Activated CD4-positive, alpha-beta T cell treated with anti-CD3 and anti-CD28 coated beads, Interleukin-2, amount 50 U/mL, for 1 hour (primary cell): ENCODE data around the gene FGR.

Experiments
- DNase-seq: peaks from one replicate; pipeline ENCODE4 v3.0.0-alpha.2; 2020

The FGR gene

GRCh38 chr1:27599605-27600497 is 35.1 kb downstream of the FGR start:
- no peak for DNase-seq

DNA sequence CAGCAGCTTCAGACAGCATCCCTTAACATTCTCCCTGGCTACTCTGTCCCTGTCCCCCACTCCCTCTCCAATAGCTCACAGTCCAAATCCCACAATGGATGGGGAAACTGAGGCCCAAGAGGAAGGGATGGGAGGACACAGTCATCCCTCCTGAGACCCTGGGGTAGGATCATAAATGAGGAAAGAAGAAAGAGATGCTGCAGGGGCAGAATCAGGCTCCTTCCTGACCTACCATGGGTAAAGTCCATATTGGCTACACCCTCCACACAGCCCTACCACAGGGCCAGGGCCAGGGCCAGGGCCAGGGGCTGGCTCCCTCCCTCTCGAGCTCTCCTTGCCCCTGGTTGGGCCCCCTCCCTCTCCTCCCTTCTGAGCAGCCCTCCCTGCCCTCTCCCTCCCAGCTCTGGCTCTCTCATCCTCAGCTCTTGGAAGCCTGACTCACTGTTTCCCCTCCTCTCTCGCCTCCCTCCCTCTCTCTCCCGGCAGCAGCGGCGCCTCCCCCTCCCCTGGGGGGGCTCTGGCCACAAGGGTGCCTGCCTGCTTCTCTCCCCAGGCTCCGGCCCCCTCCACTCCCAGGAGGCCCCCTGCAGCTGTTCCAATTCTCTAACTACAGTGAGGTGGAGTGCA is 36.0 kb downstream of the FGR start:
- peak; percentile 27 for DNase-seq

DNA sequence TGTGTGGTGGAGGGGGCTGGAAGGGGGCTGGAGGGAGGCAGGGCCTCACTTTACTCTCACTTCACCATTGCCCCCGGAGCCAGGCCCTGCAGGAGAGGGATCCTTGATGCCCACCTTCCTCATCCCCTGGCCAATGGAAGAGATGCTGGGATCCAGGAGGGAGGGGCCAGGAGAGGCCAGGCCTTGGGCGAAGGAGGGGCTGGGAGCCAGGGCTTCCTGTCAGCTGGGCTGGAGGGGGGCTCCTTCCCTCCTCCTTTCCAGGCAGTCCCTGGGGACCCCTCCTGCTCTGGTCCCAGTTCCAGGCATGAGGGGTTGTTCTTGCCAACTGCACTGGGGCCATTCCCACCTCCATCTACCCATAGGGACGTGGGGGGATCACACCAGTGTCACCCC is 36.7 kb downstream of the FGR start:
- no peak for DNase-seq

DNA sequence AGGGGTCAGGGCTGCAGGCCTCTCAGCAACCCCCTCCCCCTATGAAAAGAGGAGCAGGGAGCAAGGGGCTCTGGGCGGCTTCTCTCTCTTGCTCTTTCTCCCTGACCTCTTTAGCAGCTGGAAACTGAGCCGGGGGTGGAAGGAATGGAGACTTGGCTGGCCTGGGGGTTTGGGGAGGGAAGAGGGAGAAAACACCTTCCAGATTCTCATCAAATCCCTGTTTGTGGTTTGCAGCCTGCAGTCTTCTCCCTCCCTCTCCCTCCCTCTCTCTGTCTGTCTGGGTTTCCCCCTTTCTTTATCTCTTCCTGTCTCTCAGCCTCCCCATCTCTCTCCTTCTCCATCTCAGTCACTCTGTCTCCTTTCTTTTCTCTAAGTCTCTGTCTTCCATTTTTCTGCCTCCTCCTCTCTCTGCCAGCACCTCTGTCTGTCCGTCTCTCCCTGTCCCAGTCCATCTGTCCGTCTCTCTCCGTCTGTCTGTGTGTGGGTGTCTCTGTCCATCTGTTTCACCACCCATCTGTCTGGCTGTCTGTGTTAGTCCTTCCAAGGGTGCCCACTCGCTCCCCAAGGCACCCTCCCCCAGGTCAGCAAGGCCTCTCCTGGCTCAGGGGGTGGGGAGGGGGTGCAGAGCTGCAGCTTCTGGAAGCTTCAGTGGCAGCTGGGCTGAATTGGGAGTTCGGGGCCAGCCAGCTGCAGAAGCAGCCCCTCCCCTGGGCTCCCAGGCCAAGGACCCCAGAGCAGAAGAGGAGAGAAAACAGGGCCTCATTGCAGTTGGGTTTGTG is 37.3 kb downstream of the FGR start:
- DNase-seq = no peak

DNA sequence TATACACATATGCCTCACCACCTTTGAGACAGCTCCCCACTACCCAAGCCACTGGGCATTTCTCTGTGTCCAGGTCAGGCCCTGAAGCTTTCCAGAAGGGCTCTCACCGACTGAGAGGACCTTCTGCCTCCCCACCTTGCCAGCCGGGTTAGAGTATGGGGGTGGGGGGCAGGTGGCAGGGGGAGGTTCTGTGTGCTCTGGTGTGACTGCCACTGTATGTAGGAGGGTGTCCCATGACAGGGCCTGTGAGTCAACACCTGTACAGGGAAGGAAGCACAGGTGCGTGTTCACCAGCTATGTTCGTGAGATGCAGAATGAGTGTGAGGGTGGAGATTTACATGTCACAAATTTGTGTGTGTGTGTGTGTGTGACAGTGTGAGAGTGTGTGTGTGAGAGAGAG is 38.0 kb downstream of the FGR start:
- DNase-seq = no peak

- no peak for DNase-seq
These were observed 38.7 kb downstream of the FGR start for GRCh38 chr1:27596261-27596660.

DNA sequence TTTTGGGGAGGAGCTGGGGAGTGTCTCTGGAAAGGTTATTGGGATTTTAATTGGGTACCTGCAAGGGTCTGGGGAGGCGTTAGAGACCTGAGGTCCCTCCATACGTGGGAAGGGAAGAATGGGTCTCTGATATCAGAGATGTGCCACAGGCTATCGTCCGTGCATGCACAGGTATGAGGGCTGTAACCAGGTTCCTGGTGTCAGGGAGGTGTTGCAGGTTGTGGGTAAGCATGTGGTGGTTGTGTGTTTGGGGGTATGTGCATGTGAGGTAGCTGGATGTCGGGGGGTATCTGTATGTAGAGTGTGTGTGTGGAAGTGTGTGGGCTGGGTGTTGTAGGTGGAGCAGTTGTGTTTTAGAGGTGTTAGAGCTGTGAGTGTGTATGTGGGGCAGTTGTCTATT is 39.4 kb downstream of the FGR start:
- no peak for DNase-seq

GRCh38 chr1:27594564-27595510 is 40.1 kb downstream of the FGR start:
- DNase-seq = no peak

GRCh38 chr1:27593678-27594563 is 41.1 kb downstream of the FGR start:
- DNase-seq = no peak

DNA sequence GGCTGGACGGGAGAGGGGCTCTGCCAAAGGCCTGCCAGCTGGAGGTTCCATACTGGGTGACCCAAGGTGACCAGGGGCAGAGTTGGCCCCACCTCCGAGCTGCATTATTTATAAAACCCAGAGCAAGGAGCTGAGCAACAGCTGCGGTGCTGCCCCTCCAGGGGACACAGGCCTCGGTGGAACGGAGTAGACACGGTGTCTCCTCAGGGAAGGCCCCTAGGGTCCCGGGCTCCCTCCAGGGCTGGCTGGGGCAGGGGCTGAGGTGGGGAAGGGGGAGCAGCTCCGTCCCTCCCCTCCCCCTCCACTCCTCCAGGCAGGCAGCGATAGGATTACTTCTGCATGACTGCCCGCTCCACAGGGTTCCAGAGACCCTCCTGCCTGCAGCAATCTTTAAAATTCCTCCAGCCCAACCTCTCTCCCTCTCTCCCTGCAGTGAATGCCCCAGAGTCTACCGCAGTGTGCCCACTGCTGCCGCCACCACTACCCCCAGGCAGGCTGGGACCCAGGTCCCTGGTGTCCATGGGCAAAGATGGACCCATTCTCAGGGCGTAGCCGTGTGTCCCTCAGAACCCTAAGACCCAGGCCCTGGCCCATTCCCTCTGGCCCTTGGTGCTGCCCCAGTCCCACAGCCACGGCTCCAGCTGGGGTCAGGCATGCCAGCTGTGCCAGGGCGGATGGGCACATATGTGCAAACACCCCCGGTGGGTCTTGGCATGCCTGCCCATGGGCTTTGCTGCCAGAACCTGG is 41.9 kb downstream of the FGR start:
- no peak for DNase-seq

- DNase-seq = no peak
These were observed 42.6 kb downstream of the FGR start for GRCh38 chr1:27592232-27592930.

DNA sequence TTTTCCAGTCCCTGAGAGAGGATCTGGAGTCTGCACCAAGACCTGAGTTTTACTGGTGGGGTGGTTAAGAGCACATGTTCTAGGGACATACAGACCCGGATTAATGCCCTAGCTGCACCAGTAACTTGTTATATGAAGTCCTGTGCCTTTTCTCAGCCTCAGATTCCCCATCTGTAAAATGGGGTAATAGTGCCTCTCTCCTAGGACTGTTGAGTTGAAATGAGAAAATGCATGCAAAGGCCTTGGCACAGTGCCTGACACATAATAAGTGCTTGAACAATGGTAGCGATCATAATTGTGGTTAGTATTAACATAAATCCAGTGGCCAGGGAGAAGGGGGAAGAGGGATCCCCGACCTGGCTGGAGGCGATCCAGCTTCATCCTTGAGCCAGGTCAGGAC is 43.4 kb downstream of the FGR start:
- no peak for DNase-seq

GRCh38 chr1:27590917-27591508 is 44.0 kb downstream of the FGR start:
- no peak for DNase-seq

- DNase-seq = no peak
These were observed 45.1 kb downstream of the FGR start for GRCh38 chr1:27589841-27590426.

DNA sequence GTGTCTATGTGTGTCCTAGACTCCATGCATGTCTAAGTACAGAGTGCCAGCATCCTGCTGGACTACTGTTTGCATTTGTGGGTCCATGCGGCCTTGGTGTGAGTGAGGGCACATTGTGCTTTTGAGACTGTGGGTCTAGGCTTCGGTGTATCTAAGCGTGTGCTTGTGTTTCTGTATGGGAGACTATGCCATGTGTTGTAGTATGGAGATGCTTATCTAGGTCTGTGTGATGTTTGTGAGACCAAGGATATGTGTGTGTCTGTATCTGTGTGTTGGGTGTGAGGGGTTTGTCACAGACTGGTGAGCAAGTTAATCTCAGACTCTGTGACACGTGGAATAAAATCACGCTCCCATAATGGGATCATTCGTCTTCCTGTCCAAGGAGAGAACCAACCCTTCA is 45.5 kb downstream of the FGR start:
- no peak for DNase-seq

DNA sequence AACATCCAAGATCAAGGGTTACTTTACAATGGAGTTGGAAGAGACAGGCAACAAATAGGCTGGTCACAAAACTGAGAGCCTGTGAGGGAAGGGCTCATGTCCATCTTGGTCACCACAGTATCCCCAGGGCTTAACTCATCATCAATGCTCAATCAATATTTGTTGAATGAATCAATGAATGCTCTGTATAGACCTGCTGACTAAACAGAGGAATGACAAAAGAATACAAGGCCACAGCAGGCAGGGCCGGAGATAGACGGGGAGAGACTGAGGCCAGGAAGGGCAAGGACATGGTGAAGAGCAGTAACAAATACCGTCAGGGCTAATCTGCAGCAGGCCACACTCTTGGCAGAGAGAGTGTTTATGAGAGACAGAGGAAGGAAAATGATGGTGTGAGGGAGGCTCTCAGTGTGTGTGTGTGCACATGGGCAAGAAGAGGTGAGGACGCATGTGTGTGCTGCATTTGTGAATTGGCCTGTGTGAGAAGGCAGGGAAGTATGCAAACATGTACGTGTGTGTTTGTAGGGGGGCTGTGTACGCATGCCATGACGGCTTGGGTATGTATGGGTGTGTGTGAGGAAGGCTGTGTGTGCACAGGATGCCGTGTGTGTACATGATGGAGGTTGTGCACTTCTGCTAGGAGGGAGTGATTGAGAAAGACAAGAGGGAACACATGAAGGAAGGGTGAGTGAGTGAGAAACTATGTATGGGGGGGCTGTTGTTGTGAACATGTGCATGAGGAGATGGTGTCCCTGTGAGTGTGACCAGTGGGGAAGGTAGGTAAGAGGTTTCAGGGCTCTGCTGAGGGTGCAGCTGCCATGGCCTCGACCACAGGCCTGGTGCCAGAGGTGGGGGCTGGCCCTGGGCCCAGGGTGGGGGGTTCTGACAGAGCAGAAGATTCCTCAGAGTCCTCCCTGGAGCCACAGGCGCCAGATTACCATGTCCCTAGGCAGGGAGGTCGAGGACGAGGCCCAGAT is 46.4 kb downstream of the FGR start:
- no peak for DNase-seq

GRCh38 chr1:27585684-27586083 is 49.3 kb downstream of the FGR start:
- DNase-seq = no peak

DNA sequence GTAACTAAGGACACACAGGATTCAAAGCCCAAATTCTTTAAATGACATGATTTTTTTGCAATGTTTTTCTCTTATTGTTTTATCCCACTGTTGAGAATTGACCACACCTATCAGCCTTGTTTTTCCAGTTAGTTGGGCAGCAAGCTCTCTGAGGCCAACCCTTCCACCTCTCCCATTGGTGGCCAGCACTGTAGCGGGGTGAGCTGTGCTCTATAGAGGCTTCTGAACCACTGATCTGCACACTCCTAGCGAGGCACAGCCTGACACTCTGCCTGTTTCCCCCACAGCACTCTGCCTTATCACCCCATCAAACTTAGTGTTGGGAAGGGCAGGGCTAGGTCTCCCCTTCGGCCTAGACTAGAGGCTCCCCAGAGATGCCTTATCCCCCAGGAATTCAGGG is 50.5 kb downstream of the FGR start:
- no peak for DNase-seq
